ENCODE results near the gene GARS1.

DNA sequence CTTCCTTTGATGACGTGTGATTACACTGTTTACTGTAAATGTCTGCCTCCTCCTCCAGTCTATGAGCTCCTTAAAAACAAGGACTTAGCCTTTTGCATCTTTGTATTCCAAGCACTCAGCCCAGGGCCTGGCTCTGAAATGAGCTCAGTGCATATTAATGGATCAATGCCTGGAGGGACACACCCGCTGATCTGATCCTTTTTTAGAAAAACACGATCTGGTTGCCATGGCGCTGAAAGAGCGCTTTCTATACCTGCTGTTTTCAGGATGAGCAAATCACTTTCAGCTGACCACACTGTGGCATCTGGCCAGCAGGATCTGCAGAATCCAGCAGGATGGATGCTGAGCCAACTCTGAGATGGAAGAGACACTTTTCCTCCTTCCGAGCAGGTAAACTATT is 37.8 kb upstream of the GARS1 start:
- no peak for TF ChIP-seq POLR2A (IDR thresholded peaks at IDR 0.05)
- TF ChIP-seq, protein P1, sequence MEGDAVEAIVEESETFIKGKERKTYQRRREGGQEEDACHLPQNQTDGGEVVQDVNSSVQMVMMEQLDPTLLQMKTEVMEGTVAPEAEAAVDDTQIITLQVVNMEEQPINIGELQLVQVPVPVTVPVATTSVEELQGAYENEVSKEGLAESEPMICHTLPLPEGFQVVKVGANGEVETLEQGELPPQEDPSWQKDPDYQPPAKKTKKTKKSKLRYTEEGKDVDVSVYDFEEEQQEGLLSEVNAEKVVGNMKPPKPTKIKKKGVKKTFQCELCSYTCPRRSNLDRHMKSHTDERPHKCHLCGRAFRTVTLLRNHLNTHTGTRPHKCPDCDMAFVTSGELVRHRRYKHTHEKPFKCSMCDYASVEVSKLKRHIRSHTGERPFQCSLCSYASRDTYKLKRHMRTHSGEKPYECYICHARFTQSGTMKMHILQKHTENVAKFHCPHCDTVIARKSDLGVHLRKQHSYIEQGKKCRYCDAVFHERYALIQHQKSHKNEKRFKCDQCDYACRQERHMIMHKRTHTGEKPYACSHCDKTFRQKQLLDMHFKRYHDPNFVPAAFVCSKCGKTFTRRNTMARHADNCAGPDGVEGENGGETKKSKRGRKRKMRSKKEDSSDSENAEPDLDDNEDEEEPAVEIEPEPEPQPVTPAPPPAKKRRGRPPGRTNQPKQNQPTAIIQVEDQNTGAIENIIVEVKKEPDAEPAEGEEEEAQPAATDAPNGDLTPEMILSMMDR (IDR thresholded peaks at IDR 0.05): no peak
